ENCODE results near the gene PCDH17.

The PCDH17 gene

GRCh38 chr13:57631596-57632275, at the start of gene PCDH17:
TSS of gene PCDH17 (plus strand) at chr13:57631744. CDS start at chr13:57632547, 803 bp downstream.
- DNase-seq (ENCODE audit: extremely low spot score, insufficient read length, low read depth) (no peak), FAIRE-seq (no peak)

- no peak for FAIRE-seq
- no peak for DNase-seq (ENCODE audit: extremely low spot score, insufficient read length, low read depth)
These were observed 49.5 kb upstream of the PCDH17 start for GRCh38 chr13:57582032-57582431.

GRCh38 chr13:57583529-57583928, 48.0 kb upstream of the PCDH17 start:
- FAIRE-seq (no peak), DNase-seq (ENCODE audit: extremely low spot score, insufficient read length, low read depth) (no peak)

GRCh38 chr13:57588639-57589038, 42.9 kb upstream of the PCDH17 start:
- FAIRE-seq: no peak
- no peak for DNase-seq (ENCODE audit: extremely low spot score, insufficient read length, low read depth)

- FAIRE-seq (no peak), DNase-seq (ENCODE audit: extremely low spot score, insufficient read length, low read depth) (no peak)
These were observed 35.8 kb upstream of the PCDH17 start for GRCh38 chr13:57595775-57596174.

- FAIRE-seq (no peak), DNase-seq (ENCODE audit: extremely low spot score, insufficient read length, low read depth) (no peak)
These were observed 30.0 kb upstream of the PCDH17 start for GRCh38 chr13:57601536-57601935.

GRCh38 chr13:57604442-57604841, 27.1 kb upstream of the PCDH17 start:
- FAIRE-seq: no peak

GRCh38 chr13:57611969-57612368, 19.6 kb upstream of the PCDH17 start:
- FAIRE-seq (no peak), DNase-seq (ENCODE audit: extremely low spot score, insufficient read length, low read depth) (no peak)

More at GRCh38 chr13:57604442-57604841, 27.1 kb upstream of the PCDH17 start:
- no peak for DNase-seq (ENCODE audit: extremely low spot score, insufficient read length, low read depth)

- no peak for DNase-seq (ENCODE audit: extremely low spot score, insufficient read length, low read depth)
- FAIRE-seq: no peak
These were observed 19.0 kb upstream of the PCDH17 start for GRCh38 chr13:57612568-57612967.

- DNase-seq (ENCODE audit: extremely low spot score, insufficient read length, low read depth) (no peak), FAIRE-seq (no peak)
These were observed 6.7 kb upstream of the PCDH17 start for GRCh38 chr13:57624565-57625435.

- no peak for FAIRE-seq
- DNase-seq (ENCODE audit: extremely low spot score, insufficient read length, low read depth): no peak
These were observed 3.9 kb upstream of the PCDH17 start for GRCh38 chr13:57627663-57628062.

GRCh38 chr13:57629391-57629804, 2.1 kb upstream of the PCDH17 start:
- DNase-seq (ENCODE audit: extremely low spot score, insufficient read length, low read depth) (no peak), FAIRE-seq (no peak)

GRCh38 chr13:57629821-57630235, 1.7 kb upstream of the PCDH17 start:
- no peak for FAIRE-seq
- DNase-seq (ENCODE audit: extremely low spot score, insufficient read length, low read depth): no peak

GRCh38 chr13:57630661-57631595, 616 bp upstream of the PCDH17 start:
- FAIRE-seq (no peak), DNase-seq (ENCODE audit: extremely low spot score, insufficient read length, low read depth) (no peak)

GRCh38 chr13:57632276-57633140, 964 bp downstream of the PCDH17 start:
- FAIRE-seq (no peak), DNase-seq (ENCODE audit: extremely low spot score, insufficient read length, low read depth) (no peak)

GRCh38 chr13:57633141-57633949, 1.8 kb downstream of the PCDH17 start:
- no peak for DNase-seq (ENCODE audit: extremely low spot score, insufficient read length, low read depth)

GRCh38 chr13:57633950-57634838, 2.6 kb downstream of the PCDH17 start:
- FAIRE-seq (no peak), DNase-seq (ENCODE audit: extremely low spot score, insufficient read length, low read depth) (no peak)

More at GRCh38 chr13:57633141-57633949, 1.8 kb downstream of the PCDH17 start:
- FAIRE-seq: no peak

- FAIRE-seq (no peak), DNase-seq (ENCODE audit: extremely low spot score, insufficient read length, low read depth) (no peak)
These were observed 3.3 kb downstream of the PCDH17 start for GRCh38 chr13:57634839-57635165.
